Heart left ventricle (tissue), 16 donors: ENCODE results near the gene SNX11. TPM values are rescaled to one million over a fixed set of nuclear protein-coding genes. Genes with fewer than 3 reads are reported as not detected.

Experiments used
- ATAC-seq, 4 donors: fragments of 200-7000 bp; cut with Tn5 transposase; one replicate each; pipeline ENCODE4 v1.9.1; 2020 to 2022; ENCODE audit warnings: moderate library complexity in 4 of 4, mild to moderate bottlenecking in 3 of 4, moderate number of reproducible peaks in 1 of 4
- DNase-seq, 5 donors: peaks; one replicate each; pipeline ENCODE4 v3.0.0-alpha.2; 2020
- H3K27ac ChIP-seq, 12 donors: fragments of 200-600 bp; sonication (generic) in 4 of 12; one replicate each; pipeline versions ENCODE4 v1.5.0 to v1.8.0; 2016 to 2022; ENCODE audit warnings: mild to moderate bottlenecking in 2 of 12
- H3K27me3 ChIP-seq, 9 donors: fragments of 200-600 bp; sonication (generic) in 2 of 9; one replicate each; pipeline versions ENCODE4 v1.5.1 to v1.8.0; 2016 to 2022; ENCODE audit warnings: mild to moderate bottlenecking in 3 of 9
- H3K36me3 ChIP-seq, 9 donors: fragments of 200-600 bp; sonication (generic) in 2 of 9; one replicate each; pipeline versions ENCODE4 v1.5.0 to v1.8.0; 2018 to 2022; ENCODE audit warnings: mild to moderate bottlenecking in 2 of 9
- H3K4me1 ChIP-seq, 12 donors: fragments of 200-600 bp; sonication (generic) in 4 of 12; one replicate each; pipeline versions ENCODE4 v1.5.0 to v1.8.0; 2016 to 2022; ENCODE audit warnings: mild to moderate bottlenecking in 3 of 12
- H3K4me3 ChIP-seq, 12 donors: fragments of 200-600 bp; sonication (generic) in 4 of 12; one replicate each; pipeline versions ENCODE4 v1.5.0 to v1.8.0; 2017 to 2022; ENCODE audit warnings: mild to moderate bottlenecking in 9 of 12, moderate library complexity in 4 of 12
- H3K9me3 ChIP-seq, 12 donors: fragments of 200-600 bp; sonication (generic) in 4 of 12; one replicate each; pipeline versions ENCODE4 v1.5.0 to v1.8.0; 2016 to 2022; ENCODE audit warnings: mild to moderate bottlenecking in 1 of 12
- CTCF ChIP-seq, 12 donors: fragments of 200-600 bp; sonication (generic) in 4 of 12; IDR thresholded peaks; one replicate each; pipeline versions ENCODE4 v1.5.0 to v1.8.0; 2018 to 2022; ENCODE audit warnings: antibody characterized with exemption in 12 of 12, mild to moderate bottlenecking in 5 of 12
- POLR2A ChIP-seq, 2 donors: fragments of 450-650 bp; IDR thresholded peaks; one replicate each; pipeline ENCODE4 v1.6.1; 2017; ENCODE audit warnings: antibody characterized with exemption in 2 of 2, mild to moderate bottlenecking in 2 of 2, moderate library complexity in 2 of 2
- WGBS, 4 donors: extraction: QIAGEN DNeasy Blood & Tissue Kit in 2 of 4; methylation state at CpG; one replicate each; pipeline versions ENCODE4 v1.1.5 to v1.1.7; 2013 to 2018; 5-methylcytosine and 5-hydroxymethylcytosine counted together
- intact Hi-C, 10 donors: fragments of 100-400 bp; cut with DNase I; formaldehyde crosslinking; loops; one replicate each; pipeline versions ENCODE4 v1.11.1 to v1.14.2; 2022
- polyA plus RNA-seq, 2 donors: library from polyadenylated mRNA; stranded (reverse); fragments of 200-250 nt; gene quantifications; one replicate each; pipeline ENCODE4 v1.2.3, GENCODE V29; 2013
- total RNA-seq, 9 donors: library from RNA; depleted of rRNA in 2 of 9; stranded (reverse); fragments of >200 nt in 2 of 9; fragmentation: NEBNext Ultra II Directional in 3 of 9; extraction: Animal tissue kit (Norgen Biotek cat#: 25700) in 3 of 9; gene quantifications; one replicate each; pipeline versions ENCODE4 v1.1.0 to v1.2.4, GENCODE V29; 2016 to 2023
- donor health status: ischemic (EF 13 %, LVEDD 7.1; RV severe dilation, severe dysfunction).
- donor health status: healthy with polysubstance abuse.
- donor health status: DM: no; HTN: yes; CAD: no.
- donor health status: DM: no; HTN: no; CAD: no.
- donor health status: ischemic (EF 25% LVEDD 6.9; RV normal size, moderate dysfunction).
- donor health status: ischemic (EF 25% LVEDD 5.7; RV mildly dilated, moderate dysfunction).
- donor health status: healthy.
- donor health status: DM: yes; HTN: yes; CAD: no.
- donor health status: ischemic (EF 35%, LVEDD 5.7; RV mildly dilated, moderate dysfunction).
- donor health status: nonischemic (EF 11% LVEDD 7.7; RV severe dilation, severe dysfunction).
- donor health status: DM: yes; HTN: yes; CAD: no.
- donor health status: PGD.
- donor health status: ischemic (EF 29% LVEDD 5.4; RV normal size, mild dysfunction).
- donor health status: nonischemic (EF 23%, LVEDD 6.1; RV moderate dilation, normal function).

SNX11 gene
- total and polyA plus RNA-seq, 11 donors: 5.2 to 30.8 (median 11.3) TPM

GRCh38 chr17:48148854-48149786, 41.6 kb downstream of the SNX11 start:
- H3K27me3 ChIP-seq: peaks cover 5 to 94% (median 22%) of the 10 kb centered on the region in 9 donors
- 46 to 55% (median 49%) methylated on average over 16 of the region's 16 CpGs for WGBS, 4 donors

GRCh38 chr17:48149787-48150463, 42.4 kb downstream of the SNX11 start:
- Histone ChIP-seq H3K36me3 (no peaks in the 10 kb centered on the region), H3K27ac (no peak overlapping the region), H3K4me3 (no peak overlapping the region), H3K4me1 (no peaks in the 10 kb centered on the region), H3K9me3 (no peaks in the 10 kb centered on the region), H3K27me3 (peaks cover 5 to 94% (median 20%) of the 10 kb centered on the region in 9 donors)
- no peak for TF ChIP-seq POLR2A (IDR thresholded peaks at IDR 0.05)
- no peak for TF ChIP-seq CTCF (IDR thresholded peaks at IDR 0.05)
- 58 to 78% (median 73%) methylated on average over 4 of the region's 4 CpGs for WGBS, 4 donors
- intact Hi-C loops: loop anchor here in 6 of 10 donors (10.0 kb wide), 1 partner anchor 465 kb away; the partner anchor contains the start of genes HOXB7 (in 6 of the 6) and HOXB8 (in 6 of the 6)
- ATAC-seq (no peak), DNase-seq (no peak)

More at GRCh38 chr17:48148854-48149786, 41.6 kb downstream of the SNX11 start:
- ATAC-seq (no peak), DNase-seq (no peak)
- no peak for TF ChIP-seq CTCF (IDR thresholded peaks at IDR 0.05)
- TF ChIP-seq POLR2A (IDR thresholded peaks at IDR 0.05): no peak
- Histone ChIP-seq H3K27ac (no peak overlapping the region), H3K36me3 (no peaks in the 10 kb centered on the region), H3K4me1 (no peaks in the 10 kb centered on the region), H3K9me3 (no peaks in the 10 kb centered on the region), H3K4me3 (no peak overlapping the region)
- intact Hi-C loops: loop anchor here in 1 of 10 donors (10.0 kb wide), 1 partner anchor 466 kb away; the partner anchor contains the start of genes HOXB7 and HOXB8

- H3K27me3 ChIP-seq: peaks cover 5 to 93% (median 20%) of the 10 kb centered on the region in 9 donors
- TF ChIP-seq CTCF (IDR thresholded peaks at IDR 0.05): no peak
- no peak for TF ChIP-seq POLR2A (IDR thresholded peaks at IDR 0.05)
- no peak overlapping the region for H3K27ac ChIP-seq
- no peaks in the 10 kb centered on the region for H3K9me3 ChIP-seq
- H3K36me3 ChIP-seq: no peaks in the 10 kb centered on the region
- no peak overlapping the region for H3K4me3 ChIP-seq
- WGBS, 4 donors: 61 to 67% (median 64%) methylated on average over 11 of the region's 11 CpGs
- DNase-seq (no peak), ATAC-seq (no peak)
- intact Hi-C loops: loop anchor here in 5 of 10 donors (10.0 kb wide), 1 partner anchor 464 kb away; the partner anchor contains the start of genes HOXB7 (in 5 of the 5) and HOXB8 (in 5 of the 5)
- no peaks in the 10 kb centered on the region for H3K4me1 ChIP-seq
These were observed 43.0 kb downstream of the SNX11 start for GRCh38 chr17:48150597-48151001.
